Measurements from ENCODE around the gene CCDC136. TPM values are rescaled to one million over a fixed set of nuclear protein-coding genes. Genes with fewer than 3 reads are reported as not detected.

CCDC136 gene
- total RNA-seq, 1 experiment from 2014 or later, result 16.5 TPM

- Histone ChIP-seq H3K4me1 (peaks cover 31% of the 10 kb centered on the region), H3K27me3 (no peaks in the 10 kb centered on the region), H3K4me3 (no peak overlapping the region), H3K36me3 (peaks cover 85% of the 10 kb centered on the region), H3K27ac (no peak overlapping the region), H3K9me3 (replicated peaks) (no peaks in the 10 kb centered on the region)
- no peak for DNase-seq
Measured at GRCh38 chr7:128838109-128838779, 46.5 kb downstream of the CCDC136 start.

GRCh38 chr7:128838981-128839731 is 47.4 kb downstream of the CCDC136 start:
- H3K4me1 ChIP-seq, result peaks cover 24% of the 10 kb centered on the region
- DNase-seq, result no peak
- H3K4me3 ChIP-seq, result no peak overlapping the region
- H3K36me3 ChIP-seq, result peaks cover 91% of the 10 kb centered on the region
- H3K27me3 ChIP-seq, result no peaks in the 10 kb centered on the region
- no peak overlapping the region for H3K27ac ChIP-seq
- no peaks in the 10 kb centered on the region for H3K9me3 ChIP-seq (replicated peaks)

GRCh38 chr7:128839751-128840177 is 48.0 kb downstream of the CCDC136 start:
- no peak overlapping the region for H3K27ac ChIP-seq
- H3K4me3 ChIP-seq, result no peak overlapping the region
- H3K9me3 ChIP-seq (replicated peaks), result no peaks in the 10 kb centered on the region
- H3K27me3 ChIP-seq, result no peaks in the 10 kb centered on the region
- no peak for DNase-seq
- peaks cover 20% of the 10 kb centered on the region for H3K4me1 ChIP-seq
- peaks cover 94% of the 10 kb centered on the region for H3K36me3 ChIP-seq

- peaks cover 95% of the 10 kb centered on the region for H3K36me3 ChIP-seq
- DNase-seq, result no peak
- peaks cover 13% of the 10 kb centered on the region for H3K4me1 ChIP-seq
- no peak overlapping the region for H3K4me3 ChIP-seq
- H3K27ac ChIP-seq, result no peak overlapping the region
- H3K27me3 ChIP-seq, result no peaks in the 10 kb centered on the region
- no peaks in the 10 kb centered on the region for H3K9me3 ChIP-seq (replicated peaks)
Measured at GRCh38 chr7:128840326-128841170, 48.8 kb downstream of the CCDC136 start.

- no peaks in the 10 kb centered on the region for H3K27me3 ChIP-seq
- no peak for DNase-seq
- no peak overlapping the region for H3K4me3 ChIP-seq
- peaks cover 6% of the 10 kb centered on the region for H3K4me1 ChIP-seq
- no peaks in the 10 kb centered on the region for H3K9me3 ChIP-seq (replicated peaks)
- H3K36me3 ChIP-seq, result peaks cover 94% of the 10 kb centered on the region
- no peak overlapping the region for H3K27ac ChIP-seq
Measured at GRCh38 chr7:128841171-128841690, 49.5 kb downstream of the CCDC136 start.

- Histone ChIP-seq H3K9me3 (replicated peaks) (no peaks in the 10 kb centered on the region), H3K27me3 (no peaks in the 10 kb centered on the region), H3K4me1 (no peaks in the 10 kb centered on the region), H3K27ac (no peak overlapping the region), H3K4me3 (no peak overlapping the region), H3K36me3 (peaks cover 94% of the 10 kb centered on the region)
- DNase-seq, result peak; percentile 38 to 59
Measured at GRCh38 chr7:128841921-128842673, 50.3 kb downstream of the CCDC136 start.

GRCh38 chr7:128842674-128843641 is 51.2 kb downstream of the CCDC136 start:
- Histone ChIP-seq H3K4me1 (no peaks in the 10 kb centered on the region), H3K9me3 (replicated peaks) (no peaks in the 10 kb centered on the region), H3K4me3 (no peak overlapping the region), H3K36me3 (peaks cover 94% of the 10 kb centered on the region), H3K27ac (no peak overlapping the region), H3K27me3 (no peaks in the 10 kb centered on the region)
- DNase-seq, result no peak

GRCh38 chr7:128843938-128844621 is 52.3 kb downstream of the CCDC136 start:
- no peak overlapping the region for H3K4me3 ChIP-seq
- no peaks in the 10 kb centered on the region for H3K9me3 ChIP-seq (replicated peaks)
- no peak for DNase-seq
- H3K36me3 ChIP-seq, result peaks cover 93% of the 10 kb centered on the region
- H3K4me1 ChIP-seq, result no peaks in the 10 kb centered on the region
- H3K27ac ChIP-seq, result no peak overlapping the region
- no peaks in the 10 kb centered on the region for H3K27me3 ChIP-seq

GRCh38 chr7:128844777-128845311 is 53.1 kb downstream of the CCDC136 start:
- Histone ChIP-seq H3K4me1 (no peaks in the 10 kb centered on the region), H3K36me3 (peaks cover 94% of the 10 kb centered on the region), H3K4me3 (no peak overlapping the region), H3K27ac (no peak overlapping the region), H3K9me3 (replicated peaks) (no peaks in the 10 kb centered on the region), H3K27me3 (no peaks in the 10 kb centered on the region)
- no peak for DNase-seq

- no peak overlapping the region for H3K4me3 ChIP-seq
- H3K36me3 ChIP-seq, result peaks cover 94% of the 10 kb centered on the region
- H3K4me1 ChIP-seq, result no peaks in the 10 kb centered on the region
- no peak overlapping the region for H3K27ac ChIP-seq
- H3K9me3 ChIP-seq (replicated peaks), result no peaks in the 10 kb centered on the region
- DNase-seq, result no peak
- H3K27me3 ChIP-seq, result no peaks in the 10 kb centered on the region
Measured at GRCh38 chr7:128845475-128845874, 53.7 kb downstream of the CCDC136 start.

GRCh38 chr7:128845987-128846386 is 54.2 kb downstream of the CCDC136 start:
- no peak for DNase-seq
- Histone ChIP-seq H3K36me3 (peaks cover 94% of the 10 kb centered on the region), H3K4me3 (no peak overlapping the region), H3K4me1 (no peaks in the 10 kb centered on the region), H3K27me3 (no peaks in the 10 kb centered on the region), H3K27ac (no peak overlapping the region), H3K9me3 (replicated peaks) (no peaks in the 10 kb centered on the region)

- H3K27ac ChIP-seq, result no peak overlapping the region
- DNase-seq, result no peak
- H3K9me3 ChIP-seq (replicated peaks), result no peaks in the 10 kb centered on the region
- H3K4me1 ChIP-seq, result no peaks in the 10 kb centered on the region
- no peak overlapping the region for H3K4me3 ChIP-seq
- H3K27me3 ChIP-seq, result no peaks in the 10 kb centered on the region
- H3K36me3 ChIP-seq, result peaks cover 94% of the 10 kb centered on the region
Measured at GRCh38 chr7:128846781-128847444, 55.1 kb downstream of the CCDC136 start.
